HUDEP-2 (cell line): ENCODE data around the gene MVD.
A peak's percentile ranks its signal among the peaks of the same experiment; 100 is the strongest.

Source experiments
- DNase-seq, 76 experiments: peaks; one replicate each; lab custom pipeline; 2025; ENCODE audit not compliant: unreplicated experiment in 76 of 76; lab: John Stamatoyannopoulos, UW

The MVD gene

DNA sequence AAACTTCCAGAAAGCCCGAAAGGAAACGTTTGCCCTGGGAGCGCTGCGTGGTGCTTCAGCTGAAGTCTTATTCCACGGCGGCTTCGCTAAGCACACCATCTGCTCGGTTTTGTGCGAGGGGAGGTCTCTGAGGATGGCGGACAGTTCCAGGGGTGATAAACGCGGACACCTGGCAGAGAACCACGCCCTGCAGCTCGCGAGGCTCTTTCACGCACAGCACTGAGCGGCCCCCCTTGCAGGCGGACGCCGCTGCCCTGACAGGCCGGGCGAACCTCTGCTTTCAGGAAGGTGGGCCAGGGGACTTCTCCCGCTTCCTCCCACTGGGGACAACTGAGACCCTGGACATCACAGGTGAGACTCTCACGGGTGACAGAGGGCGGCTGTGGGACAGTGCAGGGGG, 3.7 kb downstream of the MVD start:
- DNase-seq: no peak

DNA sequence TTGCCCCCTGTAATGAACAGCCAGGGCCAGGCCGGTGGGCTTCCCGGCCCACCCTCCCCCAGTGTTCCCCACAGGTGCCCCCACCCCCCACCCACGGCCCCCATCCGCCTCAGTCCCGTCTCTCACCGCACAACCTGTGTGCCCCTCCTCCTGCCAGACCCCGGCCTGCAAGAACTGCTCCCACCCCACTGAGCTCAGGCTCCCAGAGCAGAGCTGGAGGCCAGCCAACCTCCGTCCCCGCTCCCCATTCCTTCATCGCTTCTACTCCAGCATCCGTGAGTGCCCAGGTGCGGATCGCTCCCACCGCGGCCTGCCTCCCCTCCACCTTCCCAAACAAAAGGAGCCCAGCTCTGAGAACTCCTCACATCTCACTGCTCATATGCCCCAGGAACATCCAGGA, 4.2 kb downstream of the MVD start:
- DNase-seq: no peak

DNA sequence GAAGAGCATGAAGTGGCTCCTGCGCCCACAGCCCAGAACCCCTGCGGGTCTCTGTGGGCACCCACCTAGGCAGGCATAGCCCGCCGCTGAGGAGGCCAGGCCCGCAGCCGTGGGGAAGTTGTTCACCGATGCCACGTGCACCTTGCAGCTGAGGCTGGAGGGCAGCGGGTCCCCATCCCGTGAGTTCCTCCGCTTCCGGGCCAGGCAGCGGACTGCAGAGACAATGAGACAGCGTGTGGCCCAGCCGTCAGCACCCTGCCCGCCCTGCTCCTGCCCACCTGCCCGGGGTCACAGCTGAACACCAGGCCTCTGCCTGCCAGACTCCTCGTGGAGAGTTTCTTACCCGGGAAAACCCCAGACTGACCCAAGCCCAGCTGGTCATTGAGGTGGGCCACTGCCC, 5.5 kb downstream of the MVD start:
- DNase-seq: no peak

DNA sequence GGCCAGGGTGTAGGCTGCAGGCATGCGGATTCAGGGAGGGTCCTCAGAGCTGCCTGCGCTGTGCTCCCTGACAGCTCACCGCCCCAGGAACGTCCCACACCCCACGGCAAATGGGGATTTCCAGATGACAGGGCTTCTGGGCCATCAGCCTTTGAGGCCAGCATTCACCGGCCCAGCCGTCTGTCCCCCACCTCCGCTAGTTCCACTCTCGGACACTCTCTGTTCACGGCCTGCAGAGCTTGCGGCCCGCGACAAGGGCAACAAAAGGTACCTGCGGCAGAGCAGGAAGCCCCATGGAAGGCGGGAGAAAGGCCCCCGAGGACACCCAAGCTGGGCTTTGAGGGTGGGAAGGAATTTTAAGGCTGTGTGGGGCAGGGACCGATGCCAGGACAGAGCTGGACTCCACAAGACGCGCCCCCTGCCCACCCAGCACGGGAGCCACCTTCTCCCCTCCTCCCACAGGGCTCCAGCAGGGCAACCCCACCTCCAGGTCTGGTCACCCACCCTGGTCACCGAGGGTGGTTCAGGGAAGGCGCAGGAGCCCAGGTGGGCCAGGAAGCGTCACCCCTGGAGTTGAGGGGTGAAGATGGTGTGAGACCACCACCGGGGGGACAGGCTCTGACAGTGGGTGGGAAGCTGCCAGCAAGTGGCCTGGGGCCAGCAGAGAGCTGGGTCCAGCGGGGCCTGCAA, 6.5 kb downstream of the MVD start:
- no peak for DNase-seq

DNA sequence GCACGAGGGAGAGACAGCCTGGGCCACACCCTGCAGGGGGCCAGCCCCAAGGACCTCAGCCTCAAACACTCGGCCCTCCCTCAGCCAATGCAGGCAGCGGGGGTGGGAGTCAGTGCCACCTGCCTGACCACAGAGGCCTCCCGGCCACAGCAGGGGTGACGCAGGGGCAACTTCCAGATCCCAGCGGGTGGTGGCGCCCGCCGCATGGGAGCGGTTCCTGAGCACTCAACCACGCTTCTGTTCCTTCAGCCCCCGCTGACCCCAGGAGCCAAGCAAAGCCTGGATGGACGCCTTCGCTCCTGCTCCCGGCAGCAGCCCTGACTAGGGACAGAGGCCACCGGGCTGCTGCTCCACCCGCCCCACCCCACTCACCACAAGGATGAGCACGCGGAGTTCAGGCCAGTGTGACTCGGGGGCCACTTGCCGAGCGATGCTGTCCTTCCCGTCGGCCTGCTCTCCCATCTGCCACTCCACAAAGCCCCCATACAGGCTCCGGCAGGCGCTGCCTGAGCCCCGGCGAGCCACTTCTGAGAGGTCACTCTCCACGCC, 7.1 kb downstream of the MVD start:
- DNase-seq: no peak

DNA sequence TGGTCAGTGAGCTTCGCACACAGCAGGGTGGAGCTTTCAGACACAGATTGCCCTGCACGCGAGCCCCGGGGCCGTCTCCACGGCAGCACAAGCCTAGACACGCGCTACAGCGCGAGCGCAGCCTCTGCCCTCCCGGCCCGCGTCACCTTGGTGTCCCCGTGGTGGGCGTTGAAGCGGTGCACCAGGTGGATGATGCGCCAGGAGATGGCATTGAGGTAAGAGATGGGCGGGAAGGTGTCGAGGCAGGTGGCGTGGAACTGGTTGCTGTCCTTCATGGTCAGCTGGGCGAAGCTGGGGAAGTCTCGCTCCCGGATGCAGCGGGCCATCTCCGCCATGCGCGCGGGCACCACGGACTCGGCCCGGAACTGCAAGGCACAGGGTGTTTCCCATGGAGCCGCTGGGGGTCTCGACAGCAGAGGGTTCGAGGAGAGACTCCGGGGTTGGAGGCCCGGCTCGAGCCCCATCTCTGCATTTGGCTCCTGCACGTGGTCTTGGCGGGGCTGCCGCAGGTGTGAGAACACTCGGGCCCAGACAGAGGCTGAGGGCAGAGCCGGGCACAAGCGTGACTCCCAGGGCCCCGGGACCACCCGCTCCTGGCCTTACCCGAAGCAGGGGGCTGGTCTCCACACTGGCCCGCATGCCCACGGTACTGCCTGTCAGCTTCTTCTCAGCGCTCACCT, 7.7 kb downstream of the MVD start:
- no peak for DNase-seq

DNA sequence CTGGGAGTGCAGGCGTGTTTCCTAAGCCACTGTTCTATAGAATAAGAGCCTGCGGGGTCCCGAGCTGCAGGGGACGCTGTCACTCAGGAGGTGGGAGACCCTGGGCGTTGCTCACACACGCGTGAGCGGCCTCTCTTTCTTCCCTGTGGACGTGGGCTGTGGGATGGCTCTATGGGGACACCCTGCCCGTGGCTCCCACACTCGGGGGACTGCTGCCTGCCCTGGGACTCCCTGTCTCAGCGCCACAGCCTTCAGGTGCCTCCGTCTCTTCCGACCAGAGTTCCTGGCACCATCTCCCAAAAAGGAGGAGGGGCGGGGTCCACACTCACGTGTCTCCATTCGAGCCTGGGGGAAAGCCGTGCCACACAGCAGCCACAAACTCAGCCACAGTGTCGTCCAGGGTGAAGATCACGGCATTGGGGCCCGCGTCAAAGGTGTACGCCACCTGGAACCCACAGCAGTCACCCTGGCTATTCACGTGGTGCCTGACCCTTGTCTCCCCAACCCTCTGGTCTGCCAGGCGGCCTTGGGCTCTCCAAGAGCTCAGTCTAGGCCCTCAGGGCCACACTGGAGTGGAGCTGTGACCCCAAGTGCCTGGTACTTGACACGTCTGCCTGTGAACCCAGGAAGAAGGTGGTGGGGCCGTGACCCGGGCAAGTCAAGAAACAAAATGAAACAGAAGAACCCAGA, 8.4 kb downstream of the MVD start:
- DNase-seq: no peak

DNA sequence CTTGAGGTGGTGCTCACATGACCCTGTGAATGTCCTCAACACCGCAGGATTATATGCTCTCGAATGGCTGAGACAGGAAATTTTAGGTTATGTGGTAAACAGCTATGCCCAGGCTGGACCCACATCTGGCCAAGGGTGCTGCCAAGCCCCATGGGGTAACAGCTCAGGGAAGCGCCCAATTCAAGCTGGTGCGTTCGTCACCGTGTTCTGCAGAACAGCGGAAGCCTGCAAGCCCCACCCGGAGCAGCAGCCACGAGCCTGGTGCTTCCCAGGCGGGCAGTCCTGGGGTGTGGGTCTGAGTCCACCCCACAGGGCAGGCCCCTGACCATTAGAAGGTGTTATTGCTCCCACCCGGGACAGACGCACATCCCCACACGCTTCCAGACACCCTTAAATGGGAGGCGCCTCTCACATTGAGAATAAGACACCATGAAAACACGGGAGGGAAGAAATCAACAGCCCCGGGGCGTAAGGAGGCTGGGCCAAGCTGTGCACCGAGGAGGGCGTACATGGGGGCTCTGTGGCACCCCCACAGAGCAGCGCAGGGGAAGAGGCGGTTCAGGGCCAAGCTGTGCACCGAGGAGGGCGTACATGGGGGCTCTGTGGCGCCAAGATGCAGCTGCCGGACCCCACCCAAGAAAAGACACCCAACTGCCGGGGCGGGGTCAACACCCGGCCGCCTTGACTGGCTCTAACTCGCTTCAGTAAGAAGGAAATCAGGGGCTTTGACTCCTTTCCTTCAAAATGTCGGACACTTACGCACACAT, 9.1 kb downstream of the MVD start:
- DNase-seq: no peak

DNA sequence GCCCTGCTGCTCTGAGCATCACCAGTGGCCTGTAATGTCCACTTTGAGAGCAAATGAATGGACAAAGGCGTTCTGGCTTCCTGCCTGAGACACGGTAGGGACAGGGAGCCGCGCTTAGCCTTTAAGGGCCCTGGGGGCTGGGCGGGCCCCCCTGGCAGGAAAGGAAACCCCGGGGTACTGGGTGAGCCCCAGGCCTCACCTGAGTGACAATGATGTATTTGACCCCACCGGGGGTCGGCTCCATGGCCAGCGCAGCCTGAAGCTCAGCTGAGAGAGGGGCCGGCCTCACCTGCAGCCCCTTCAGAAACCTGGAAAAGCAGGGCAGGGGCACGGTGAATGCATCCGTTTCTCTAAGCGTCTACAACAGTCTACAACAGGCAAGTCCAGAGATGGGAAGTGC, 9.8 kb downstream of the MVD start:
- DNase-seq: no peak

DNA sequence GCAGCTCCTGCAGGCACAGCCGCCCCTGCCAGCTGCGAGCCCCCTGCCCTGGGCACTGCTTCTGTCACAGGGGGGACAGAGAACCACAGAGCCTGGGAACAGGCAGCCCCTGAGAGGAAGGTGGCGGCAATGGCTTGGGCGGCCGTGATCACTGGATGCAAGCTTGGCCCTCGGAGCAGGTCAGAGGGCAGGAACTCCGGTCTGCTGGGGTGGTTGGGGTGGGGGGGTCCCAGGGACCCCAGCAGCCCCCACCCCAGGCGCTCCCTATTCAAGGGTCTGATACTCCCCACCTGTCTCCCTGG, 10.2 kb downstream of the MVD start:
- no peak for DNase-seq

DNA sequence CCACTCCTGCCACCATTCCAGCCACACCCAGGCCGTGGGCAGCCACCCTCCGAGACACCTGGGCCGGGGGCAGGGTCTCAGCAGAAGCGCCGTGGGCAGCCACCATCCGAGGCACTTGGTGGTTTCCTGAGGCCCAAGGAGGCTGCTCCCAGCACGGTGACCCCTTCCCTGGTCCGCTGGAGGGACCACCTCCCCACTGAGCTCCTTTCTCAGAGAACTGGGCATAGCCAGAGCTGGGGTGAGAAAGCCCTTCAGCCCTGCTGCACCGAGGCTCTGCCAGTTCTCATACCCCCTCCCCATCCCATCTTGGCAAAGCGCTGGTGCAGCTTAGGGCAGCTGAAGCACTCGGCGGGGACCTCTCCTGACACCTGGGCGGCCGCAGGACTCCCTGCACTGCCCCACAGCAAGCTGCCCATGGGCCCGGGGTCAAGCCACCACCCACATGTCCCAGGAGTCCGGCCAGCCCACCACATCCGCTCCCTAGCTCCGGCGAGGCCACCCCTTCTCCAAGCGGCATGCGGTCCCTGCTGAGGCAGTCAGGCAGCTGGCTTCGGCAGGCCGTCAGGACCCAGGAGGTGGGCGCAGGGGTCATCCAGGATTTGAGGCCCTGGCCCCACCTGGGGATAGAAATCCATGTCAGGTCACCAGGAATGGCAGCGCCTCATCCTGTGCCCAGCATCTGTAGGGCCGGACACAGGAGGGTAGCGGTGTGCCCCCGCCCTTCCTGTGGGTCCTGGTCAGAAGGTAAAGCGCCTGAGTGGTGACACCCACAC, 10.7 kb downstream of the MVD start:
- DNase-seq: no peak

DNA sequence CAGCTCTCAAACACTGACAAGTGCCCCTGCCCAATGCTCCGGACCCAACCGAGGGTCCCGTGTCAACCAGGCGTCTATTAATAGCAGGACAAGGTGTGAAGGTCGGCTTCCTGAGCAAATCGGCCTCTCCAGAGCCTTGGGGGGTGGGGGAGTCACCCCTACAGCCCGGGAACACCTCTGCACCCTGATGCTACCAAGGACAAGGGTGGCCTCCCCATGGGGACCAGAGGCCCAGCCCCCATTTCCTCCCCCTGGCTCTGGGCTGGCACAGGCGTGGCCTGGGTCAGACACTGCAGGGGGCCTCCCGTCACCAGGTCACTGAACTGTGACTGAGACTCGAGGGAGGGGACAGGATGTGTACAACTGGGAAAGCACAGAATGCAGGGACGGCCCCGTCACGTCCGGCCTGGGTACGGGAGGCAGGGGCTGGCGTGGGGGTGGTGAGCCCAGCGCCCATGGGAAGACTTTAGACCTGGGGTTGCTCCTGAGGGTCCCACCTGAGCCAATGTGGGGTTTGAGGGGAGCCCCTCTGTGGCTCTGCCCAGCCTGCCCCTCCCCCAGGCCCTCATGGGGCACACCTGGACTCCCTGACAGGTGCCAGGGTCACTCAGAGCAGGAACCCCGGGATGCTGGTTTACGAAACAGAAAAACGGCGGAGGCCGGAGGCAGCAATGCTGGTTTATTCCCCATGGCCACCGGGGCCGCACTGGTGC, 11.5 kb downstream of the MVD start:
- DNase-seq: peak in 4 of 76 experiments; percentile 11 to 29 (median 18)

DNA sequence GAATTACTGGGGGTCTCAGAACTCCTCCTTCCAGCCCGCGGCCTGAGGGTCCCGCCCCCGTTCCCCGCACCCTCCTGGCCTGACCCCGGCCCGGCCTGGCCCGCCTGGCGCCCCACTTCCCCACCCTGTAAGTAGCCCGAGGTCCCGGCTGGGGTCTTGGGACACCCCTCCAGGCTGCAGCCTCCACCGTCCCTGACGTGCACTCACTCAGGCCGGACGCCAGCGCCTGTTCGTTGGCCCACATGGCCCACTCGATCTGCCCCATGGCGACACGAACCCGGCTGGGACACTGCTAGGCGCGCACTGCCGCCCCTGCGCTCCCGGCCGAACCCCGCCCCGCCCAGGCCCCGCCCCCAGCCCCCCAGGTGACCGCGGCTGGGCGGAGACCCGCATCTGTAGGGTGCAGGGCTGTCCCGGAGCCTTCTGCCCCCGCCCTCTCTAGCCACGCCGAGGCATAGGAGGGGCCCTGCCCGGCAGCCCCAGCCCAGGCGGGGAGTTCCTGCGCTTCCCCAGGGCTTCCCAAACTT, 12.1 kb downstream of the MVD start, which contains the start of gene CYBA:
Gene CYBA, minus strand, starts transcription at position 305 of the 527 bp plus-strand sequence. Its CDS starts 40 bp downstream, at position 265.
- peak in 65 of 76 experiments; percentile 7 to 85 (median 61) for DNase-seq

DNA sequence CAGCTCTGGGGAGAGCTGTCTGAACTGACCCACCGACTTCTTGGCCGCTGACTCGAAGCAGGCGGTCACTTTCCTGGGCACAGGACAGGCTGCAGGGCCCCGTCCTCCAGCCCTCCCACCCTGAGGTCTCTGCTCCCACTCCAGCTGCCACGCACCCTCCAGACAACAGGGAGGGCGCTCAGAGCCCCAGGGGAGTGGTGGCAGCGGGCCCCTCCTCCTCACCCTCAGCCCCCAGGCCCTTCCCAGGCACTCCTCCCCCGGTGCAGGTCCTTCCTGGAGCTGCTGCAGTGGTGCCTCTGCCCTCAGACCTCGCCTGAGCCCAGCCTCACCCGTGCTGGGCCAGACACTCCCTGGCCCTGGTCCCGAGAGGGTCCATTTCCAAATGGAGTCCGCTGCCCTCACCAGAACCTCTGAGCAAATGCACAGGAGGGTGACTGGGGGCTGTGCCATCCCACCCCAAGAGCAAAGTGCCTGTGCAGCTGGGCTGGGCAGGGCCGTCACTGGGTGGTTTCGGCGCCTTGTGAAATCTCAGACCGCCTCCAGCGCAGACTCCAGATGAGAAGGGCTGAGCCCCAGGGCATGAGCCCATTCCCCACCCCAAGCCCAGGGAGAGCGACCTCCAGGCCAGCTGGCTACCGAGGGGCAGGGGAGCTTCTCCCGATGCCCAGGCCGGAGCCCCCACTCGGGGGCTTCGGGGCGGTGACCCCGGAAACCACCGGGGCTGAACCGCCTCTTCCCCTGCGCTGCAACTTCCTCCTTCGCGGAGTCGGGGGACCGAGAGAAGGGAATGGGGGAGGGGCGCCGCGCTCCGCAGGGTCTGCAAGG, 12.8 kb downstream of the MVD start:
- no peak for DNase-seq

DNA sequence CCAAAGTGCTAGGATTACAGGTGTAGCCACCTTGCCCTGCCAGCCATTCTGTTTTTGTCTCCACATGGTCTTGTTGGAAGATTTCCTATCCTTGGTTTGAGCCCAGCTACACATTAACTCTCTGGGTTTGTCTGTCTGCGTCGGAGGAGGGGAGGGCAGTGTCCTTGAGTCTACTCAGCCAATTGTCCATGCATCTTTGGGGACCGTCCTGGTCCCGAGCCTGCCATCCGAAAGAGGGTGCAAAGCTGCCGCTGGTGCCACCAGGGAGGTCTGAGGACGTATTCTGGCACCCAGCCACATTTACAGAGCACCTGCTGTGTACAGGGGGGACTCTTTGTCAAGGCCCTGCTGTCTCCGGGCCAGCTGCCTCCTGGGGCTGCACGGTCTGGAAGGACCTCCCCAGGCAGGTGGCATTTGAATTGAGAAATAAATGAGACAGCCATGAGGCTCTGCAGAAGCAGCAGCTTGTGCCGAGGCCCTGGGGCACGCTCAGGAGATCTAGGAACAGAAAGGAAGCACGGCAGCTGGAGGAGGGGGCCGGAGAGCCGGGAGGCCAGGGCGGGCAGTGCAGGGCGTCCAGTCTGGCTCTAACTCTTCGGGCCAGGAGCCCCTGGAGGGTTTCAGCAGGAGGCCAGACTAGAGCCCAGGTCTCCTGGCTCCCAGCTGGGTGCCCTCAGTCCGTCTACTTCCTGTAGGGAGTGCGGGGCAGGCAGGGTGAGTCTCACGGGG, 13.5 kb downstream of the MVD start:
- no peak for DNase-seq

DNA sequence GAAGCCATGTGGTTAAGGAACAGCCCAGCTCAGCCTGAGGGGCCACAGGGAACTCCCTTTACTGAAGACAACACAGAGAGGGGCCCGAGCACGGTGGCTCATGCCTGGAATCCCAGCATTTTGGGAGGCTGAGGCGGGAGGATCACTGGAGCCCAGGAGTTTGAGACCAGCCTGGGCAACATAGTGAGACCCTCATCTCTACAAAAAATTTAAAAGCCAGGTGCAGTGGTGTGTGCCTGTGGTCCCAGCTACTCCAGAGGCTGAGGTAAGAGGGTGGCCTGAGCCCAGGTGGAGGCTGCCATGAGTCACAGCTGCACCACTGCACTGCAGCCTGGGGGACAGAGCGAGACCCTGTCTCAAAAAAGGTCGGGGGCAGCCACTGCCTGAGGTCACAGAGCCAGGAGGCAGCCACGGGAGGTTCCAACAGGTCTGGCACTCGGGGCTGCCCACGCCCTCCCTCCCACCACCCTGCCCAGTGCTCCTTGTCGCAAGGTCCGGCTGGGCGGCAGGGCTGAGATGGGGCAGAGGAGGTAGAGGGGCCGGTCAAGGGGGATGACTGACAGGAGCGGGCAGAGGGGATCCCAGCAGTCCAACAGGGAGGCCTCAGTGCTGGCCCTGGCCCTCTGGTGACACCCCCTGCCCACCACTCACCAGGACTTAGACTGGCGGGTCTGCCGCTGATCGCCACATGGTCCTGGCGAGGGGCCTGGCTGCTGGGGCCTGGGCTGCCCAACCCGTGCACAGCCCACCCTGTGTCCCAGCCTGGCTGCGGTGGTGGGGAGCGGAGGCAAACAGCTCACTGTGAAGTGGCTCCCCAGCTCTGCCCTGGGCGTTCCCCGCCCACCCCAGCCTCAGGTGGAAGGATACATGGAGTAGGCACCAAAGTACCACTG, 15.5 kb downstream of the MVD start:
- no peak for DNase-seq
